OCI-LY7 (cell line): ENCODE measurements around the gene IGSF21. TPM values are rescaled to one million over a fixed set of nuclear protein-coding genes. Genes with fewer than 3 reads are reported as not detected.

Experiments
- BruUV-seq: library from RNA; stranded (reverse); fragments of 400-500 nt; replicated peaks from 2 replicates; lab custom pipeline; 2021; lab: Mats Ljungman, UMichigan
- CTCF ChIA-PET: fragments of 300-600 bp; sonication (Branson Sonifier 250); formaldehyde crosslinking; loops from one replicate; lab custom pipeline; 2022; ENCODE audit warnings: antibody characterized with exemption; ENCODE audit not compliant: unreplicated experiment; lab: Charles Lee
- POLR2A ChIA-PET: fragments of 300-600 bp; sonication (Branson Sonifier 250); formaldehyde crosslinking; loops from one replicate; lab custom pipeline; 2022; ENCODE audit warnings: antibody characterized with exemption; lab: Charles Lee
- DNase-seq: peaks from one replicate; pipeline ENCODE4 v3.0.0-alpha.2; 2015; ENCODE audit warnings: low spot score
- H2AFZ ChIP-seq: fragments of 200-600 bp; sonication (generic), shearing (Covaris generic); 2 replicates; pipeline ENCODE4 v1.6.1; 2014; ENCODE audit warnings: mild to moderate bottlenecking, antibody characterized with exemption, low read length, moderate library complexity
- H3K27ac ChIP-seq: fragments of 200-600 bp; sonication (generic); 2 replicates; pipeline ENCODE4 v1.5.1; 2014; ENCODE audit warnings: mixed run types, low read depth, mild to moderate bottlenecking, moderate library complexity, low read length, inconsistent platforms; ENCODE audit not compliant: poor library complexity, severe bottlenecking
- H3K36me3 ChIP-seq: fragments of 200-600 bp; sonication (generic); 2 replicates; pipeline ENCODE4 v1.6.1; 2014; ENCODE audit warnings: mild to moderate bottlenecking, antibody characterized with exemption, low read length, moderate library complexity, mixed read lengths; ENCODE audit not compliant: insufficient read depth
- H3K4me1 ChIP-seq: fragments of 200-600 bp; sonication (generic); 2 replicates; pipeline ENCODE4 v1.5.1; 2014; ENCODE audit warnings: mild to moderate bottlenecking, low read length; ENCODE audit not compliant: insufficient read depth, poor library complexity, severe bottlenecking
- H3K4me2 ChIP-seq: fragments of 200-600 bp; sonication (generic); 2 replicates; pipeline ENCODE4 v1.6.1; 2014; ENCODE audit warnings: mild to moderate bottlenecking, low read length
- H3K4me3 ChIP-seq: fragments of 200-600 bp; sonication (generic); 2 replicates; pipeline ENCODE4 v1.5.1; 2014; ENCODE audit warnings: mild to moderate bottlenecking, low read depth, low read length; ENCODE audit not compliant: poor library complexity, severe bottlenecking
- H3K79me2 ChIP-seq: fragments of 200-600 bp; sonication (generic); 2 replicates; pipeline ENCODE4 v1.6.1; 2016; ENCODE audit warnings: low read depth, mild to moderate bottlenecking, low read length, moderate library complexity, mixed read lengths; ENCODE audit not compliant: insufficient read depth
- H3K9me2 ChIP-seq: fragments of 200-600 bp; sonication (generic); 2 replicates; pipeline ENCODE4 v1.6.1; 2016; ENCODE audit warnings: mild to moderate bottlenecking, low read length, mixed read lengths; ENCODE audit not compliant: insufficient read depth
- H3K9me3 ChIP-seq: fragments of 200-600 bp; sonication (generic); 2 replicates; pipeline ENCODE4 v1.6.1; 2014; ENCODE audit warnings: mild to moderate bottlenecking, mixed run types, low read length, mixed read lengths
- H4K20me1 ChIP-seq: fragments of 200-600 bp; sonication (generic); 2 replicates; pipeline ENCODE4 v1.6.1; 2014; ENCODE audit warnings: mild to moderate bottlenecking, antibody characterized with exemption, low read length, moderate library complexity, mixed read lengths; ENCODE audit not compliant: insufficient read depth
- EZH2phosphoT487 ChIP-seq: fragments of 200-600 bp; sonication (generic); IDR thresholded peaks from 2 replicates; pipeline ENCODE4 v1.6.1; 2018; ENCODE audit warnings: low read depth, borderline replicate concordance, mild to moderate bottlenecking, mixed run types, antibody characterized with exemption, low read length, moderate library complexity, mixed read lengths
- intact Hi-C: fragments of 100-400 bp; cut with micrococcal nuclease; formaldehyde crosslinking; loops from one replicate; pipeline ENCODE4 v1.10.0; 2022; ENCODE audit not compliant: unreplicated experiment
- total RNA-seq, 2 experiments: library from RNA; depleted of rRNA in 1 of 2; stranded (reverse); fragments of >200 nt in 1 of 2; shearing (Covaris generic) in 1 of 2; gene quantifications; 2 replicates each; pipeline ENCODE4 v1.2.3, GENCODE V29; 2014 to 2022
- TF ChIP-seq, protein P1 (sequence below): fragments of 200-600 bp; sonication (generic); conservative IDR thresholded peaks from 2 replicates; pipeline ENCODE4 v1.5.1; 2014; ENCODE audit warnings: mild to moderate bottlenecking, antibody characterized with exemption, low read length, moderate library complexity, mixed read lengths

The IGSF21 gene
- total RNA-seq, 2 experiments from 2014 or later: 0.17 TPM; not detected in 1

DNA sequence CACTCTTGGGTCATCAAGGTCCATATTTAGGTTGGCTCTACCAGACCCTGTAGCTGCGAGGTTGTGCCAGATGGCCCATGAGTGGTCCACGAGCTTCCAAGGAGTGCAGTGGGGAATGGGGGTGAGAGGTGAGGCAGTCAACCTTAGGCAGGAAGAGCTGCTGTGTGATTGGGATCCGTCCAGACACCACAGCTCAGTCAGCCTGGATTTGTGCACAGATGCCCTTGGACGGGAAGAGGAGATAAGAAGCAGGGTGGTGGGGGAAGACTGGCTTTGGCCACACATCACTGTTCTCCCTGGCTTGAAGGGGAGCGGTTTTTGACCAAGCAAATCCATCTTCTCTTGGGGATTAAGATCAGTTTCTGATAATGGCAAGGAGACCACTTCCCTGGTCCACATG, 130.6 kb downstream of the IGSF21 start:
- no peak overlapping the region for H3K27ac ChIP-seq
- no peaks in the 10 kb centered on the region for H4K20me1 ChIP-seq
- DNase-seq: no peak
- H3K9me3 ChIP-seq: no peaks in the 10 kb centered on the region
- no TSS peak for BruUV-seq
- intact Hi-C loops: no loop called here
- no peaks in the 10 kb centered on the region for H3K9me2 ChIP-seq
- no peaks in the 10 kb centered on the region for H3K79me2 ChIP-seq
- no peak overlapping the region for H2AFZ ChIP-seq
- ChIA-PET CTCF (interaction anchor here (0.6 kb wide), 1 partner anchor 19 kb away, joined by 3 read pairs; no protein-coding TSS in a partner anchor), POLR2A (interaction anchor here (0.6 kb wide), 2 partner anchors 31 to 653 kb away, joined by 3 to 4 read pairs; no protein-coding TSS in a partner anchor)
- H3K4me2 ChIP-seq: no peak overlapping the region
- H3K36me3 ChIP-seq: no peaks in the 10 kb centered on the region; the same call in 1 of the 2 replicates
- no peak overlapping the region for H3K4me3 ChIP-seq
- H3K4me1 ChIP-seq: peaks cover 30% of the 10 kb centered on the region
- no peak for TF ChIP-seq EZH2phosphoT487
- TF ChIP-seq, protein P1, sequence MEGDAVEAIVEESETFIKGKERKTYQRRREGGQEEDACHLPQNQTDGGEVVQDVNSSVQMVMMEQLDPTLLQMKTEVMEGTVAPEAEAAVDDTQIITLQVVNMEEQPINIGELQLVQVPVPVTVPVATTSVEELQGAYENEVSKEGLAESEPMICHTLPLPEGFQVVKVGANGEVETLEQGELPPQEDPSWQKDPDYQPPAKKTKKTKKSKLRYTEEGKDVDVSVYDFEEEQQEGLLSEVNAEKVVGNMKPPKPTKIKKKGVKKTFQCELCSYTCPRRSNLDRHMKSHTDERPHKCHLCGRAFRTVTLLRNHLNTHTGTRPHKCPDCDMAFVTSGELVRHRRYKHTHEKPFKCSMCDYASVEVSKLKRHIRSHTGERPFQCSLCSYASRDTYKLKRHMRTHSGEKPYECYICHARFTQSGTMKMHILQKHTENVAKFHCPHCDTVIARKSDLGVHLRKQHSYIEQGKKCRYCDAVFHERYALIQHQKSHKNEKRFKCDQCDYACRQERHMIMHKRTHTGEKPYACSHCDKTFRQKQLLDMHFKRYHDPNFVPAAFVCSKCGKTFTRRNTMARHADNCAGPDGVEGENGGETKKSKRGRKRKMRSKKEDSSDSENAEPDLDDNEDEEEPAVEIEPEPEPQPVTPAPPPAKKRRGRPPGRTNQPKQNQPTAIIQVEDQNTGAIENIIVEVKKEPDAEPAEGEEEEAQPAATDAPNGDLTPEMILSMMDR: no peak

DNA sequence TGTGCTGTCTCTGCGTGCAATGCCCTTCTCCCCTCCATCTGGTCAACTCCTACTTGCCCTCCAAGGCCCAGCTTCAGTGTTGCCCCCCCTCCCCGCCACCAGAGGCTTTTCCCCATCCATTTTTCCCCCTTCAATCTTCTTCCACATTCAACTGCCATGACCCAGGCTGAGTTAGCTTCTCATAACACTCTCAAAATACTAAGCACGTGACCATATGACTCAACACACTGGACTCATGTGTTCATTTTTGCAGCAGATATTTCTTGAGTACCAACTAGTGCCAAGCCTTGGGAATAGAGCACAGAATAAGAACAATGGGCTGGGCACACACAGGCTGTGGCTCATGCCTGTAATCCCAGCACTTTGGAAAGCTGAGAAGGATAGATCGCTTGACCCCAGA, 132.1 kb downstream of the IGSF21 start:
- H2AFZ ChIP-seq: no peak overlapping the region
- intact Hi-C loops: no loop called here
- H3K36me3 ChIP-seq: no peaks in the 10 kb centered on the region; the same call in 1 of the 2 replicates
- POLR2A ChIA-PET: no interaction called here
- no peaks in the 10 kb centered on the region for H3K9me3 ChIP-seq
- TF ChIP-seq, protein P1: no peak
- TF ChIP-seq EZH2phosphoT487: no peak
- no peaks in the 10 kb centered on the region for H3K79me2 ChIP-seq
- H3K27ac ChIP-seq: no peak overlapping the region
- peaks cover 30% of the 10 kb centered on the region for H3K4me1 ChIP-seq
- no peak for DNase-seq
- H3K4me3 ChIP-seq: no peak overlapping the region
- no peaks in the 10 kb centered on the region for H3K9me2 ChIP-seq
- no peaks in the 10 kb centered on the region for H4K20me1 ChIP-seq
- H3K4me2 ChIP-seq: no peak overlapping the region
- CTCF ChIA-PET: no interaction called here
- no TSS peak for BruUV-seq

DNA sequence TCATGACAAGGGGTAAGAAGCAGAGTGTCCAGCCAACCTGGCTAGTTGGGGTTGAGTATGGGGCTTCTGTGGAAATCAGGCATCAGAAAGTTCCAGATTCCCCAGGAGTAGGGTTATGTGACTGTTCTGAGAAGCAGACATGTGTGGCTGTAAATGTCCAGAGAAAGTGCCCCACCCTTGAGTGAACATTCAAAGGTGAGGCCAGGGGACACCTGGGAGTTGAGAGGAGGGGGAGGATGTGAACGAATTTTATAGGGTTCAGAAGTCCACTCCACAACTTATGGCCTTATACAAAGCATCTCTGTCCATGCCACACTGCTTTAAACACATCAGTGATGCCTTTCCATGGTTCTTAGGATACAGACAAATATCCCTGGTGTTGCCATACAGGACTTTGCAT, 133.3 kb downstream of the IGSF21 start:
- Histone ChIP-seq H3K79me2 (no peaks in the 10 kb centered on the region), H3K9me3 (no peaks in the 10 kb centered on the region), H2AFZ (no peak overlapping the region), H3K4me3 (no peak overlapping the region), H3K4me2 (no peak overlapping the region), H3K4me1 (peaks cover 30% of the 10 kb centered on the region), H4K20me1 (no peaks in the 10 kb centered on the region), H3K36me3 (no peaks in the 10 kb centered on the region; the same call in 1 of the 2 replicates), H3K27ac (no peak overlapping the region), H3K9me2 (no peaks in the 10 kb centered on the region)
- BruUV-seq: no TSS peak
- no peak for DNase-seq
- intact Hi-C loops: no loop called here
- TF ChIP-seq EZH2phosphoT487: no peak
- TF ChIP-seq, protein P1: no peak
- POLR2A ChIA-PET: no interaction called here
- CTCF ChIA-PET: no interaction called here
